Measurements from ENCODE around the gene ANKRD22.

GRCh38 chr10:88840881-88841280 lies 10.8 kb downstream of the ANKRD22 start:
- TF ChIP-seq CTCF (IDR thresholded peaks at IDR 0.05 in 2 of 3, conservative IDR thresholded peaks at IDR 0.05 in 1 of 3; ENCODE audit: insufficient read depth in 2 of 3, low read depth in 1 of 3, low read length in 3 of 3) (no peak), XRCC5 (IDR thresholded peaks at IDR 0.05; ENCODE audit: low read depth, low read length) (no peak), DPF2 (IDR thresholded peaks at IDR 0.05) (no peak), NFIC (IDR thresholded peaks at IDR 0.05) (no peak)

All from K562 (cell line).